ENCODE data around the gene CLSTN2. TPM values are rescaled to one million over a fixed set of nuclear protein-coding genes. Genes with fewer than 3 reads are reported as not detected.

CLSTN2 gene
- total and polyA plus RNA-seq, 10 donors, result 0.02 to 0.22 (median 0.13) TPM; not detected in 1

DNA sequence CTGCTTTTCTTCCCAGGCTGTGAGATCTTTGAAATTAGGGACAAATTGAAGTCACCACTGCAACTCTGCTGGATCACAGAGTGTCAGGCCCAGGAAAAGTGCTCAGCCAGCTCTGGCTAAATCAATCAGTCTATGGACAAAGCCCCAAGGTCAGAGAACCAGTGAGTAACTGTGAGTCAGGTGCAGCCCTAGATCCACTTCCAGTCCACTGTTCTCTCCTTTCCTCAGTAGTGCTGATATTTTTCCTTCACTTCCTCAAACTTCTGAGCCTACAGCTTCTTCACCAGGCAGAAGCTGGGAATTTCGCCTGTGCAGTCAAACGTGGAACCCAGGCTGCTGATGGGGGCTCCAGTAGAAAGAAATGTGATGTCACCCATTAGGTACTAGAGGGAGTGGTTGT lies 667.8 kb downstream of the CLSTN2 start:
- 61 to 81% (median 64%) methylated on average over 2 of the region's 2 CpGs for WGBS, 5 donors
- DNase-seq, result no peak
- H3K27ac ChIP-seq, result no peak overlapping the region
- H3K27me3 ChIP-seq (replicated peaks in 1 of 7), result no peaks in the 10 kb centered on the region
- H3K4me1 ChIP-seq, result no peaks in the 10 kb centered on the region
- intact Hi-C loops (cut with DNase I; ENCODE audit: low total_unique reads), result no loop called here
- no peaks in the 10 kb centered on the region for H3K36me3 ChIP-seq
- TF ChIP-seq POLR2AphosphoS5 (IDR thresholded peaks at IDR 0.05), result no peak
- no peak for TF ChIP-seq POLR2A (IDR thresholded peaks at IDR 0.05)
- no peak for TF ChIP-seq CTCF (IDR thresholded peaks at IDR 0.05 in 8 of 11, conservative IDR thresholded peaks at IDR 0.05 in 3 of 11)
- H3K9me3 ChIP-seq, result peaks cover 0 to 2% (median 0%) of the 10 kb centered on the region in 8 donors
- no peak overlapping the region for H3K4me3 ChIP-seq

GRCh38 chr3:140603766-140604165 lies 668.8 kb downstream of the CLSTN2 start:
- DNase-seq, result no peak
- Histone ChIP-seq H3K9me3 (peaks cover 0 to 2% (median 0%) of the 10 kb centered on the region in 8 donors), H3K4me1 (no peaks in the 10 kb centered on the region), H3K27me3 (replicated peaks in 1 of 7) (no peaks in the 10 kb centered on the region), H3K4me3 (no peak overlapping the region), H3K36me3 (no peaks in the 10 kb centered on the region), H3K27ac (no peak overlapping the region)
- intact Hi-C loops (cut with DNase I; ENCODE audit: low total_unique reads), result no loop called here
- TF ChIP-seq POLR2AphosphoS5 (IDR thresholded peaks at IDR 0.05) (no peak), POLR2A (IDR thresholded peaks at IDR 0.05) (no peak), CTCF (IDR thresholded peaks at IDR 0.05 in 8 of 11, conservative IDR thresholded peaks at IDR 0.05 in 3 of 11) (no peak)
- WGBS, 5 donors, result 52 to 86% (median 80%) methylated on average over 3 of the region's 3 CpGs

GRCh38 chr3:140610544-140610943 lies 675.6 kb downstream of the CLSTN2 start:
- Histone ChIP-seq H3K4me1 (no peaks in the 10 kb centered on the region), H3K27me3 (replicated peaks in 1 of 7) (no peaks in the 10 kb centered on the region), H3K4me3 (no peak overlapping the region), H3K27ac (no peak overlapping the region), H3K36me3 (no peaks in the 10 kb centered on the region), H3K9me3 (peaks cover 0 to 2% (median 0%) of the 10 kb centered on the region in 8 donors)
- TF ChIP-seq CTCF (IDR thresholded peaks at IDR 0.05 in 8 of 11, conservative IDR thresholded peaks at IDR 0.05 in 3 of 11), result no peak
- no peak for TF ChIP-seq POLR2A (IDR thresholded peaks at IDR 0.05)
- no peak for TF ChIP-seq POLR2AphosphoS5 (IDR thresholded peaks at IDR 0.05)
- 65 to 80% (median 67%) methylated on average over 3 of the region's 3 CpGs for WGBS, 5 donors
- no peak for DNase-seq
- intact Hi-C loops (cut with DNase I; ENCODE audit: low total_unique reads), result no loop called here

DNA sequence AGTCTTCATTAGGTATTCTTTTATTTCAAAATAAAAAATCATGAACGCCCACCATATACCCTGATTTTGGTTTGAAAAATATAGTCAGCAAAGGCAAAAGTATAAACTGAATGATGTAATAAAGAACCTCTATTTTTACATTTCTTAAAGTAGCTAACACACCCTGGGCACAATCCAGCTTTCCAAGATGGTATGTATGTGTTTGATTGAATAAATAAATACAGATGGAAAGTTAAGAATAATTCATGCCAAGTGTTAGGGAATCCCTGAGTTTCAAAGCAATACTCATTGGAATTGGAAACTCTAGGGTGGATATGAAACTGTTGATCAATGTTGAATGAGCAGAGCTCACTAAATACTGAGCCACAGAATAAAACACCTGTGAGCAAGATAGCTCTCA lies 679.0 kb downstream of the CLSTN2 start:
- H3K4me1 ChIP-seq, result no peaks in the 10 kb centered on the region
- no peak for DNase-seq
- H3K9me3 ChIP-seq, result peaks cover 0 to 26% (median 13%) of the 10 kb centered on the region in 8 donors
- no peaks in the 10 kb centered on the region for H3K27me3 ChIP-seq (replicated peaks in 1 of 7)
- no peak for TF ChIP-seq CTCF (IDR thresholded peaks at IDR 0.05 in 8 of 11, conservative IDR thresholded peaks at IDR 0.05 in 3 of 11)
- TF ChIP-seq POLR2A (IDR thresholded peaks at IDR 0.05), result no peak
- no peak for TF ChIP-seq POLR2AphosphoS5 (IDR thresholded peaks at IDR 0.05)
- no peaks in the 10 kb centered on the region for H3K36me3 ChIP-seq
- H3K4me3 ChIP-seq, result no peak overlapping the region
- intact Hi-C loops (cut with DNase I; ENCODE audit: low total_unique reads), result no loop called here
- no peak overlapping the region for H3K27ac ChIP-seq
- 83 to 87% (median 84%) methylated on average over 1 of the region's 1 CpG for WGBS, 5 donors
